HG03469 (cell line): ENCODE measurements around the gene ING5.
A peak's percentile ranks its signal among the peaks of the same experiment; 100 is the strongest.
"Not testable (repeated sequence)": the region's sequence is repeated elsewhere in the genome, so short reads cannot be mapped to it uniquely, and the experiment has no call there.

Source experiments
- ATAC-seq: cut with Tn5 transposase; IDR thresholded peaks from one replicate; pipeline ENCODE4 v1.9.1; 2021; ENCODE audit warnings: mild to moderate bottlenecking, moderate library complexity, moderate number of reproducible peaks; ENCODE audit not compliant: unreplicated experiment

ING5 gene

DNA sequence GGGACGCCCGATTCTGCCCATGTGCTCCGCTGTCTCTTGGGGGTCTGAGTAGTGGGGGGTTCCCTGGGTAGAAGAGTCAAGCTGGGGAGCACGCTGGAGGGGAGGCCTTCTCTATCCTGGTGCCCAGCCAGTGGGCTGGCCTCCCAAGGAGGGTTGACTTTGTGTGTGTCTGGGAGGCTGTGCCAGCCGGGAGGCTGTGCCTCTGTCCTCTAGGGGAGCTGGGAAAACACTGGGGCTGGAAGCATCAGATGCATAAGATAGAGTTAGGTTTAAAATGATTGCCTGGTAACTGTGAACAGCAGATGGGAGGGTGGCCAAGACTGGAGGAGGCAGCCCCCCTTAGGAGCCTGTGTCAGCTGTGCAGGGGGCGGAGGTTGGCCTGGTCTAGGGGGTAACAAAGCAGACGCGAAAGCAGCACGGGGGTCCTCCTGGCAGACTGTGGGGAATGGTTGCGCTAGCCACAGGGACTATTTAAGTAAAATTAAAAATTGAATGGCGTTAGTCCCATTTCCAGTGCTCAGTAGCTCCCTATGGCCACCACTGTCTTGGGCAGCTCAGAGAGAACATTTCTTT lies 1.3 kb downstream of the ING5 start:
- ATAC-seq, result no peak

DNA sequence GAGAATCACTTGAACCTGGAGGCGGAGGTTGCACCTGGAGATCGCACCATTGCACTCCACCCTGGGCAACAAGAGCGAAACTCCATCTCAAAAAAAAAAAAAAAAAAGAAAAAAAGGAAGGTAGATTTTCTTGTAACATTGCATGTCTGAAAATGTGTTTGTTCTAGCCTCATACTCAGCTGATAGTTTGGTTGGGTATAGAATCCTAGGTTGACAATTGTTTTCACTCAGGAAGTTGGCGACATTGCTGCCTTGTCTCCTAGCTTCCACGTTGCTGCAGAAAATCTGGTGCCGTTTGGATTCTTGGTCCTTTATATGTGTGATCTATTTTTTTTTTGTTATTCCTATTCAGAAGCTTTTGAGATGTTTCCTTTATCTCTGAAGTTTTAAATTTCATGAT lies 4.7 kb downstream of the ING5 start:
- no peak for ATAC-seq

DNA sequence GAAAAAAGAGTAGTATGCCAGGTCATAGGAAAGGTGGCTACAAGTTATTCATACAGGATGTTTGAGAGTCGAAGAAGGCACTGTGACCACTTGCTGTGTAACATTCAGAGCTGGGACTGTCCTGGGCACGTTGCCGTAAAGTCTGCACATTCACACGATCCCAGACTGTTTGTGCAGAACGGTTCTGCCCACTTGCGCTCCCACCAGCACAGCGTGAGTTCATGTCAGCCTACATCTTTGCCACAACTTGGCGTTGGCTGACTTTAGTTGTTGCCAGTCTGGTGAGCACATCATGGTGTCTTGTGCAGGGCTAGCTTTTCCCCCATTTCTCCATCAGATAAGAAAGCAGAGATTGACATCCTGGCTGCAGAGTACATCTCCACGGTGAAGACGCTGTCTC lies 7.0 kb downstream of the ING5 start:
- no peak for ATAC-seq

DNA sequence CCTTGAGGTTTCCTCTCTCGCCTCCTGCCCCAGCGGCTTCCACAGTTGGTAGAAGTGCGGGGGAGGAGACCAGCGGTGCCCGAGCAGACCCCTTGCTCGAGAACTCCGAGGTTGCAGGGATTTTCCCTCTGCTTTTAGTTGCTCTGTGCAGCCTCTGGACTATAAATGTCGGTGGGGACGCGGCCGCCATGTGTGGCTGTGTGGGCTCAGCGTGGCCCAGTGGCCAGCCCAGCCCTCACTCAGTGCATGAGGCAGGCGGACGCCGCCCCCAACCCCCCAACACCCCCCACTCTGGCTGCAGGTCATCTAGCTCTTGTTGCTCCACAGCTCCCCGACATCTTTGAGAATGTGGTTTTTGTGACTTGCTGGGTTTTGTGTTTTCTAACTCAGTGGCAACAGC lies 17.3 kb downstream of the ING5 start:
- ATAC-seq, result no peak

DNA sequence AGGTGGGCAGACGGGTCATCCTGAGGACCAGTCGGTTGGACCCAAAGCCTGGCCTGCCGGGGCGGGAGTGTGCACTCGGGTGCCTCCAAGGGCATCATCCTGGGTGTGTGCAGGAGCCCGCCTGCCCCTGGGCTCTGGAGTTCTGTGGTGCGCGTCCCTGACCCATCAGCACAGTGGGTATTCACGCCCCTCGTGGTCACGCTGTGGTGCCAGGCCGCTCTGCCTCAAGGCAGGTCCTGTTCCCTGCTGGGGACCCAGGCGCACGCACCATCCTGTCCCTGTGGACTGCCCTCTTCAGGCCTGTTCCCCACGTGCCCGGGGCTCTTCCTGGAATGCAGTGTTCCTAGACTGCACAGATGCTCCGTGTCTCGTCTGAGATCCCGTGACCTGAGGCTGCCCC lies 18.3 kb downstream of the ING5 start:
- ATAC-seq, result no peak

DNA sequence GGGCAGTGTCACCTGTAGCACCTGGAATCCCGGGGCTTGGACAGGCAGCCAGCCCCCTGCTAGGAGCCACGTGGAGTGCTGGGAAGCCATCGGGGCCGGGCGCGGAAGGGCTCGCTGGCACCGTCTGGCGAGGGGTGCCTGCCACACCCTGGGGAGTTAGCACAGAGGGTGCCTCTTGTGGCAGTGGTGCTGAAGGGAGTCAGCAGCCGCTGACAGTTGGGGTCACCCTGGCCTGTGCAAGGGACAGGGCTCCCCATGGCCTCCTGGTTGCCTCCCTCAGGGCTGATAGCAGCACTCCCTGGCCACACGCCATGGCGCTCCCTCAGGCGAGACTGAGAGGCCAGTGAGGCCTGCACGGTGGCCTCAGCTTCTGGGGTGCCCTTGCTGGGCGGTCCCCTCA lies 18.7 kb downstream of the ING5 start:
- no peak for ATAC-seq

DNA sequence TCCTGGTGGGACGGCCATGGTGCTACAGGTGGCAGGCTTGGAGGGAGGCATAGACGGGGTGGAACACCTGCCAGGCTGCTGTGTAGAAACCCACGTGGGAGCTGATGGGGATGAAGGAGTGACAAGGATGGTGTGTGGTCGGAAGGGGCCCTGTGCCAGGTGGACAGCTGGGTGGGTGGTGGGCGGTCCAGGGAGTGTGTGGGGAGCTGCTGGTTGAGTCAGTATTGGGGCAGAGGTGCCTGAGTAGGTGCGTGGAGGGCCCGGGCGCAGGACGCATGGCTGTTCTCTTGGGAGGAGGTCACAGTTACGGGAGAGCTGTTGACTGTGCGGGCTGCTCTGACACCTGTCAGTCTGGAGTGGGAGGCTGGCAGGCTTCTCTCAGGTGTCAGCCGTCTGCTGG lies 20.0 kb downstream of the ING5 start:
- no peak for ATAC-seq

DNA sequence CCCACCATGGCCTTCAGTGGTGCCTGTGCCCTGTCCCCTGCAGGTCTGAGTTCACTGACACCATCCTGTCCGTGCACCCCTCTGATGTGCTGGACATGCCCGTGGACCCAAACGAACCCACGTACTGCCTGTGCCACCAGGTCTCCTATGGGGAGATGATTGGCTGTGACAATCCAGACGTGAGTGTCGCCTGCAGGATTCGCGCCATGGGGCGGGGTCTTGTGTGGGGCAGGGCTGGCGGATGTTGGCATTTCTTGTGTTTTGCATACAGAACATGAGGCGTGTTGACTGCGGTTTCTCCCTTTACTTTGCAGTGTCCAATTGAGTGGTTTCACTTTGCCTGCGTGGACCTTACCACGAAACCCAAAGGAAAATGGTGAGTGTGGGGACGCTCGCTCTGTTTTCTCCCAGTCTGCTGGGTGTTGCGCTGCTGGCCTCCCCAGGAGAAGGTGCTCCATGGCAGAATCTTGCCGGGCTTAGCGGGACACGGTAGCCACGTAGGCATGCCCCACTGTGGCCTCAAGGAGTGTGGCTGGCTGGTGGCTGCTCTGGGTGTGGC lies 21.1 kb downstream of the ING5 start:
- no peak for ATAC-seq

DNA sequence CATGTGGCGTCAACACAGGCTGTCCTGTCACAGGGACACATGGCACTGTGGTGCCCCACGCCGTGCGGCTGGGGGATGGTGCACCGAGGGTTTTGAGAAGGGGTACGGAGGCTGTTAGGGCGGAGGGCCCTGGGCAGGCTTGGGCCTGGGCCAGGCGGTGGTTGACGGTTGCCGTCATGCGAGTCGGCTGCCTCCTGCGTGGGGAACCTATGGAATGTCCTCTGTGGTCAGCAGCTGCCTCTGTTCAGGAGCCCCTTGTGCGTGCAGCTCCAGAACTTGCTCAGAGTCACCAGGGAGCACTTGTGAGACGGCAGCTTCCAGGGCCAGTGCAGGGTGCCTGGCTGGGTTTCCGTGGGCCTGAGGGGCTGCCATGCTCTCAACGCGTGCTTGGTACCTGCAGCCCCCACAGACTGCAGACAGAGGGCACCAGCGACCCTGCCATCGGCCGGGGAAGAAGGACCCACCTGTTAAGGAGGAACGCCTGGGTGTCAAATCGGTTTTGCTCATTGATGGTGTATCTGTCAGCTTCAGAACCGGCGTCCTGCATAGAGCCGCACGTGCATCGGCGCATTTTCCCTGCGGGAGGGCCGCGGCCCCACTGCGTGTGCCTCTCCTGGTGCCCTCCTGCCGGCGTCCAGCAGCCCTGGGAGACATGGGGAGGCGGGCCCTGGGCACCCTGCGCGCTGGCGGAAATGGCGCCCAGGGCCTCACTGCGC lies 22.6 kb downstream of the ING5 start:
- no peak for ATAC-seq

DNA sequence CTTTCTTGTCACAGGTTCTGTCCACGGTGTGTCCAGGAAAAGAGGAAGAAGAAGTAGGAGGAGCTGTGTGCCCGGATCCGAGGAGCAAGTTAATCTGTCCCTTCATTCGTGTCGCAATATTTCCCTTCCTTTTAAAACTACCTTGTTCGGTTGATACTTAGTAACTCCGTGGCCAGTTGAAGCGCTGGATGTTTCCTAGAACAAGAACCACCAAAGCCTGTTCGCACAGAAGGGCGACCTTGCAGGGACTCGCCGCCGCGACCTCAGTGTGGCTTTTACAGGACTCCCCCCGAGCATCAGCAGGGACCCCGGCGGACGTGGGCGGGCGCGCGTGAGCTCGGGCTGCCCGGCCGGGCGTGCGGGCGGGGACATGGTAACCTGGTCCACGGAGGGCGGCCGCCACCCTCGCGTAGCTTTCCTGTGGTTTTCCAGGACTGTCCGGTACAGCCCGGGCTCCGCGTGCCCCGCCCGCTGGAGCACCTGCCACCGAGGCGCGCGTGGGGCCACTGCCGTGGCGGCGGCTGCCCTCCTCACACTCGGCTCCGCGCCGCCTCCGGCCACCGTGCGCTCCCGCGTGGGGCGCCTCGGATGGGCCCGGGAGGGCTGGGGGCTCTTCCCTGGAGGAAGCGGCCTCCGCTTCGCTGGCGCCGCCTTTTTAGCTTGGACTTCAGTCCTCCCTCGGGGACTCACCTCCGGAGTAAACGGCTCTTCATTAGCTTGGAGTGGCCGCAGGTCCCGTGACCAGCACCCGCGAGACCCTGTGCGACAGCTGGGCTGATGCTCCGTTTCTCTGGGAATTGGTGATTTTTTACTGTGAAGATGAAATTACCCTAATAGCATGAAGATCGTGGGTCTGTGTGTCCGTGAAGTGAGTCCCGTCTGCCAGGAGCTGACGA lies 23.4 kb downstream of the ING5 start:
- no peak for ATAC-seq

DNA sequence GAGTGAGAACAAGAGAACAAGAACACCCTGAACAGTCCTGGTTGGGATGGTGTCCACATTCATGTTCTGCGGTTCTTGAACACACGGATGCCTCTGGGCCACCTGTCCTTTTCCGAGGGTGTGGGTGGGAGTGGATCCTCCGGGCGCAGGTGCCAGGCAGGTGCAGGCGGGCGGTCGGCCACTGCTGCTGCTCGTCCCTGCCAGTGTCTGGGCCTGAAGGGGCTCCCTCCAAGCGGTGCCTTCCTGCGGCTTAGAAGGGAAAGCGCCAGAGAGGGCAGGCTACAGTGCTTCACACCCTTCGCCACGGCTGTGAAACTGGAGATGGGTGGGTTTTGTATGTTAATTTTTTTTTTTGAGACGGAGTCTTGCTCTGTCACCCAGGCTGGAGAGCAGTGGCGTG lies 24.6 kb downstream of the ING5 start:
- ATAC-seq, result no peak

DNA sequence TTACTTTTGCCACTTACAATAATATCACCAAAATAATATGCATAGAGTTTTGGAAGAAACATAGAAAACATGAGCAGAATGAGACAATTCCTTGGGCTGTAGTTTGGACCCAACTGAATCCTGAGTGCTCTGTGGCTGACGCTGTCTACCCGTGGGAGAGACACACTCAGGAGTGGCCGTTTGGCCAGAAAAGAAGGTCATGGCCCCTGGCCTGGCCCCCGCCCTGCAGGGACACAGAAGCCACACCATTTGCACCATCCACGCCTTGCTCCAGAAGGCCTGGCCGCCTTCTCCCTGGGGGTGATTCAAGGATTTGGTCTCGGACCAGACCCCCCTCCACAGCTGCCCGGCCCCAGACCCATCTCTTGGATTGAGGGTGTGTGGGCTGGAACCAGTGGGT lies 26.2 kb downstream of the ING5 start:
- ATAC-seq, result no peak

DNA sequence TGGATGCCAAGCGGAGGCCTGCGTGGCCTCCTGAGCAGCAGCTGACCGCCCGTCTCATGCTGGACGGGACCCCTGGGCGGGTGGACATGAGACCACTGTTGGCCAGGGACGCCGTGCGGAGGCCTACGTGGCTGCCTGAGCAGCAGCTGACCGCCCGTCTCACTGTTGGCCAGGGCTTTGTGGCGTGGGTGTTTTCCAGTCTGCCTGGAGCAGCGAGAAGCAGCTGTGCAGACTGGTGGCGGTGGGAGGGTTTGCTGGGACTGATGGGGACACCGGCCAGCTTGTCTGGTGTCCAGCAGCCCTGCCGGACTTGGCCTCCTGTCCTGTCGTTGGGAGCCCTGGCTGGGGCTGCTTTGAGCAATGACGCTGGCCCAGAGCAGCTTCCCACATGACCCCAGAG lies 26.8 kb downstream of the ING5 start:
- ATAC-seq, result no peak

DNA sequence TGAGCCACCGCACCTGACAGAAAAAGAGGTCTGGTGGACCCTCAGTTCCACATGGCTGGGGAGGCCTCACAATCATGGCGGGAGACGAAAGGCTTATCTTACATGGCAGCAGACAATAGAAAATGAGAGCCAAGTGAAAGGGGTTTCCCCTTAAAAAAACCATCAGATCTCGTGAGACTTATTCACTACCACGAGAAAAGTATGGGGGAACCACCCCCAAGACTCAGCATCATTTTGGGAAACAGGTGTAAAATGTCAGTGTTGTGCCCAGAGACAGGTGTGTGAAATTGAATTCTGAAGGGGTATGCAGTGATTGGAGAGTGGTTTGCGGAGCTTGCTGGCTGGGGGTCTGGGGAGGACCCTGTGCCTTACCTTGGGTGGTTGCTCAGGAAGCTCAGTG lies 28.0 kb downstream of the ING5 start:
- ATAC-seq, result no peak

DNA sequence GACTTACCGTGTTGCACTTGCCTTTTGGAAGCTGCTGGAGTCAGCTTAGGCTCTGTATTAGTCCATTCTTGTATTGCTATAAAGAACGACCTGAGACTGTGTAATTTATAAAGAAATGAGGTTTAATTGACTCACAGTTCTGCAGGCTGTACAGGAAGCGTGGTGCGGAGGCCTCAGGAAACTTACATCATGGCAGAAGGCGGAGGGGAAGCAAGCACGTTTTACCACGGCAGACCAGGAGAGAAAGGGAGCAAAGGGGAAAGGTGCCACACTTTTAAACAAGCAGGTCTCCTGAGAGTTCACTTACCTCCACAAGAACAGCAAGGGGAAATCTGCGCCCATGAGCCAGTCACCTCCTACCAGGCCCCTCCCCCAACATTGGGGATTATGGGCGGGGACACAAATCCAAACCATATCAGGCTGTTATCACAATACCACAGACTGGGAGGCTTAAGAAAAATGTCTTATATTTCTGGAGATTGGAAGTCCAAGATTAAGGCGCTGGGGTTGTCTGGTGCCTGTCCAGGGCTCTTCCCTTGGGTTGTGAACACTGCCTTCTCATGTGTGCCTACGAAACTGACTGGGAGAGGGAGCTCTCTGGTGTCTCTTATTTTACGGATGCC lies 28.9 kb downstream of the ING5 start:
- no peak for ATAC-seq

DNA sequence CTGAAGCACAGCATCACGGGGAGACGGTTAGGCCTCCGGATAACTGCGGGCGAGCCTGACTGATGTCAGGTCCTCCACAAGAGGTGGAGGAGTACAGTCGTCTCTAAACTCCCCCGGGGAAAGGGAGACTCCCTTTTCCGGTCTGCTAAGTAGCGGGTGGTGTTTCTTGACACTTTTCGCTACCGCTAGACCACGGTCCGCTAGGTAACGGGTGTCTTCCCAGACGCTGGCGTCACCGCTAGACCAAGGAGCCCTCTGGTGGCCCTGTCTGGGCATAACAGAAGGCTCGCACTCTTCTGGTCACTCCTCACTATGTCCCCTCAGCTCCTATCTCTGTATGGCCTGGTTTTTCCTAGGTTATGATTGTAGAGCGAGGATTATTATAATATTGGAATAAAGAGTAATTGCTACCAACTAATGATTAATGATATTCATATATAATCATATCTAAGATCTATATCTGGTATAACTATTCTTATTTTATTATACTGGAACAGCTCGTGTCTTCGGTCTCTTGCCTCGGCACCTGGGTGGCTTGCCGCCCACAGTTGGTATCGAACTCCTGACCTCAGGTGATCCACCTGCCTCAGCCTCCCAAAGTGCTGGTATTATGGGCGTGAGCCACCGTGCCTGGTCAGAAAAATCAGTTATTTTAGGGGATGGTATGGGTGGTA lies 30.8 kb downstream of the ING5 start:
- ATAC-seq, result not testable (repeated sequence)

DNA sequence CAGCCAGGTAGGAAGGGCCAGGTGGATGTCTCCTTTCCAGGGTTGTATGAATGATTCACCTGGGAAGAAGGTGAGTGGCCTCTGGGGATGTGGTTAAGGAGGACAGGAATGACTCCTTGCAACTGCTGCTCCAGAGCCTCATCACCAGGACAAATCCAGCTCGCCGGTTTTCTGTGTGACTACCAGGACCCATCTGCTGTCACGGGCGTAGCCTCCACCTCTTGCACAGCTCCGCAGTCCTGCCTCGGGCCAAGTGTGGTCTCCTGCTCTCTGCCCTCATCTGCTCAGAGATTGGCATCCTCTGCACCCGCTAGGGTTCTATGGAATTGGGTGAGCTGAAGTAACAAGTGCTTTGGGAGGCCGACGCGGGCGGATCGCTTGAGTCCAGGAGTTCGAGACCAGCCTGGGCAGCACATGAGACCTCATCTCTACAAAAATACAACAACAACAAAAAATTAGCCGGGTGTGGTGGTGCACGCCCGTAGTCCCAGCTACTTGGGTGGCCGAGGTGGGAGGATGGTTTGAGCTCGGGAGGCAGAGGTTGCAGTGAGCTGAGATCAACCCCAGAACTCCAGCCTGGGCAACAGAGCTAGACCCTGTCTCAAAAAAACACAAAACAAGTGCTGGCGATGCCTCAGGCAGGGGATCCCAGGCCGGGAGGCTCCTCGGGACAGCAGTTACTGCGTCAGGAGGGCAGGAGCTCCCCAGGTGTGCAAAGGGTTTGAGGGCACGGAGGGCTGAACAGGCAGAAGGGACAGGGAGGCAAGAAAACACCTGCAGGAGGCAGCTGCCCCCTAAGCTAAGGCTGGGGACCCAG lies 31.8 kb downstream of the ING5 start:
- no peak for ATAC-seq

DNA sequence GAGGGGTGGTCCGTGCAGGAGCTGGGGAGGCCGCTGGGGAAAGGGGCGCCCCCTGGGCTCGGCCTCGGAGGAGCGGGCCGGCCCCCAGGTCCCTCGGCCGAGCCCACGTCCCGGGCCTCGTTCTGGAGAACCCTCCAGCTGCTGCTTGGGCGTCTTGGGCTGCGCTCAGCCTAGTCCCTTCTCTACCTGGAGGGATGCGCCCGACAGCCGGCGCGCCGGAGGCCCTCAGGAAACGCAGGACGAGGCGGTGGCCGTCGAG lies 32.3 kb downstream of the ING5 start:
- peak; percentile 14 for ATAC-seq

DNA sequence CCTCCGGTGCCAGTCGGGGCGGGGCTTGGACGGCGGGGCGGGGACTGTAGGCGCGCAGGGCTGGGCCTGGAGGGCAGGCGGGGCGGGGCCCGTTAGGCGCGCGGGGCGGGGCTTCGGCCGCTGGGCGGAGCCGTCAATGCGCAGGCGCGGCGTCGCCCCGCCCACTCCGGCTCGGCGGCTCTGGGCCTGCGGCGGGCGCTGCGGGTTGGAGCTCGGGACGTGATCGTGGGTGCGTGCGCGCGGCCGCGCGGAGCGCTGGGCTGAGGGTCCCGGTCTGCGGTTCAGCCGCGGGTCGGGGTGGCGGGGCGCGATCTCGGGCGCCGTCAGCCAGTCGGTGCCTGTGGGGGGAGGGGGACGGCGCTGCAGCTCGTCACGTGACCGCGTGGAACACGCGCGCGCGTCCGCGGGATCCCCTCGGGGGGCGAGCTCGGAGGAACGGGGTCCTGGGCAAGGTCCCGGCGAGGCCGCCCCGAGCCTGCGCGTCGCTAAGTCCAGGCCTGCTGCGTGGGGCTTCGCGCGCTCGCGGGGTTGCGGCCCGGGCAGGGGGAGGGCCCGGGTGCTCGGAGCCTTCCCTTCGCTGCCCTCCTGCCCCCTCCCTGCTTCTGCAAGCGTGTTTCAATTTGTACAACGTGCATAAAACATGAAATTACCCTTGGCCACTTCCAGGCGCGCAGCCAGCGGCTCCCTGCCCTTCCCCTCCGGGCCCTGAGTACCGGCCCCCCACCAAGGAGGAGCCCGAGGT lies 32.8 kb downstream of the ING5 start, which contains the start of gene D2HGDH:
TSS of gene D2HGDH (plus strand) at position 164 of the 742 bp plus-strand sequence. CDS start 595 bp downstream, outside the sequence.
- peak; percentile 45 for ATAC-seq
